GM12874 (cell line): ENCODE data around the gene BACH1.

Source experiments
- TF ChIP-seq, protein P1 (sequence below): IDR thresholded peaks from 2 replicates; pipeline ENCODE4 v1.5.1; 2011; ENCODE audit warnings: low read depth, mild to moderate bottlenecking, control low read depth, low read length, moderate library complexity; ENCODE audit not compliant: insufficient read depth

BACH1 gene

GRCh38 chr21:29287383-29287782 lies 11.3 kb upstream of the BACH1 start:
- TF ChIP-seq, protein P1, sequence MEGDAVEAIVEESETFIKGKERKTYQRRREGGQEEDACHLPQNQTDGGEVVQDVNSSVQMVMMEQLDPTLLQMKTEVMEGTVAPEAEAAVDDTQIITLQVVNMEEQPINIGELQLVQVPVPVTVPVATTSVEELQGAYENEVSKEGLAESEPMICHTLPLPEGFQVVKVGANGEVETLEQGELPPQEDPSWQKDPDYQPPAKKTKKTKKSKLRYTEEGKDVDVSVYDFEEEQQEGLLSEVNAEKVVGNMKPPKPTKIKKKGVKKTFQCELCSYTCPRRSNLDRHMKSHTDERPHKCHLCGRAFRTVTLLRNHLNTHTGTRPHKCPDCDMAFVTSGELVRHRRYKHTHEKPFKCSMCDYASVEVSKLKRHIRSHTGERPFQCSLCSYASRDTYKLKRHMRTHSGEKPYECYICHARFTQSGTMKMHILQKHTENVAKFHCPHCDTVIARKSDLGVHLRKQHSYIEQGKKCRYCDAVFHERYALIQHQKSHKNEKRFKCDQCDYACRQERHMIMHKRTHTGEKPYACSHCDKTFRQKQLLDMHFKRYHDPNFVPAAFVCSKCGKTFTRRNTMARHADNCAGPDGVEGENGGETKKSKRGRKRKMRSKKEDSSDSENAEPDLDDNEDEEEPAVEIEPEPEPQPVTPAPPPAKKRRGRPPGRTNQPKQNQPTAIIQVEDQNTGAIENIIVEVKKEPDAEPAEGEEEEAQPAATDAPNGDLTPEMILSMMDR: no peak

- TF ChIP-seq, protein P1: no peak
These were observed 10.5 kb upstream of the BACH1 start for GRCh38 chr21:29288239-29288638.

DNA sequence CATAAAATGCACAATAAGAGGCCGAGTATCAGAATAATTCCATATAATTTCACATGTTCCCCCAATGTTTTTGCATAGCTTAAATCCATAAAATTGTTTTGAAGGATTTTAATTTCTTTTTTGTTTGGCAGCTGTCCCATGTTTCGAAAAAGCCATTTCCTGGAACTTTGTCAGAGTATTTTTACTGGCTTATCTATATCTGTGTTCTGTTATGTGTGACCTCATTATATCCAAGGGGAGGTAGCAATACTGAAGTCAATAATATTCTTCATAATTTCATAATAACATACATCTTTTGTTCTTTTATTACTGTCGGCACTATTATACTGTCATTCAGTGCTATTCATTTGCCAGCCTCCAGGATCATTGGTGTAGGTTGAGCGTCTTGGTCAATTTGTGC lies 9.4 kb upstream of the BACH1 start:
- TF ChIP-seq, protein P1: no peak

DNA sequence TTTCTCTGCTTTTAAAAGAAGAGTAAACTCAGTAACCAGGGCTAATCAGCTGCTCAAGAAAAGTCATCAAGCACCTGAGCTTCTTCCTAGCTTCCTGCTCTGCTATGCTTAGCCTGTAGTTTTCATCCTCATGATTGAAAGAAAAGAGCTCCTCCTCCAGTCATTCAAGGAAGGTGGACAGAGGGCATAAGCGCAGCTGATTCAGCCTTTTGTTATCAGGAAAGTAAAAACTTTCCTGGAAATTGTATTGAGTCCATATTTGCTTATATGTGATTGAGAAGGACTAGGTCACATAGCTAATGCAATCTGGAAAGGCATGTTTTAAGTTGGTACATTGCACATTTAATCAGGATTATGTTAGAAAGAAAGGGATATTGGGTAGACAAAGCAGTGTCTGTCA lies 8.5 kb upstream of the BACH1 start:
- TF ChIP-seq, protein P1: no peak

DNA sequence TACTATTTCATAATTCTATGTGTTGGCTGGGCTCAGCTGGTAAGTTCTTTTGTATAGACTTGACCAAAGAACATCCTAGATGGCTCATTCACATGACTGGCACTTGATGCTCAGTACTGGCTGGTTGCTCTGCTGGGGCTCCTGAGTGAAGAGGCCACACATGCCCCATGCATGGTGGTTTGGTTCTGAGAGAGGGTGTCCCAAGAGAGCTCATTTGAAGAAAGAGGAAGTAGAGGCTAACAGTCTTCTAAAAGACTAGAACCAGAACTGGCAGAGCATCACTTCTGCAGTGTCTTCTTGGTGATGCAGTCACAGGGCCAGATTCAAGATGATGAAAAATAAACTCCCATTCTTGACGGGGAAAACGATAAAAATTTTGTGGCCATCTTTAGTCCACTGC lies 5.2 kb upstream of the BACH1 start:
- TF ChIP-seq, protein P1: no peak

- TF ChIP-seq, protein P1: no peak
These were observed 3.6 kb upstream of the BACH1 start for GRCh38 chr21:29295066-29295650.

DNA sequence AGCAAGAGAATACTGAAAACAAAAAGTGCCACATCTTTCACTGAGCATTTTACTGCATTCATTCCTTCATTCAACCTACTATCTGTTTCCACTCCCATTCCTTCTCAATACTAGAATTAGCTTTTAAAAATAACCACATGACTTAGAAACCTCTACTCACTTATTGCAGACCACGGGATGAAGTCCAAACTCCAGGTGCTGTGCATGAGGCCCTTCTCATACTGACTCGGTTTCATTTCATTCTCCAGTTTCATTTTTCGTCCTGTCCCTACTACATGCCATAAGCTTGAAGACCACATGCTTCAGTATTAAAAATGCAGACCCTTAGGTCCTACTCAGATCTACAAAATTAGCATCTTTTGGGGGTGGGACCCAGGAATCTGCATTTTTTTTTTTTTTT lies 2.3 kb upstream of the BACH1 start:
- TF ChIP-seq, protein P1: no peak
